GM15510 (cell line): ENCODE measurements around the gene LCN12.

Source experiments
- POLR2A ChIP-seq: IDR thresholded peaks from 3 replicates; pipeline ENCODE4 v1.6.1; 2011; ENCODE audit warnings: borderline replicate concordance; ENCODE audit not compliant: insufficient read length; ENCODE audit errors: extremely low read depth

Gene LCN12

GRCh38 chr9:136951541-136952320 lies at the start of gene LCN12:
TSS of gene LCN12 (plus strand) at chr9:136952273. CDS start at chr9:136952328, 55 bp downstream.
- no peak for TF ChIP-seq POLR2A

- no peak for TF ChIP-seq POLR2A
Observed at GRCh38 chr9:136903041-136903554, 49.0 kb upstream of the LCN12 start.

GRCh38 chr9:136906266-136906665 lies 45.8 kb upstream of the LCN12 start:
- TF ChIP-seq POLR2A: no peak

GRCh38 chr9:136907011-136907914 lies 44.8 kb upstream of the LCN12 start:
- TF ChIP-seq POLR2A: no peak

- TF ChIP-seq POLR2A: no peak
Observed at GRCh38 chr9:136910197-136910900, 41.7 kb upstream of the LCN12 start.

- no peak for TF ChIP-seq POLR2A
Observed at GRCh38 chr9:136910901-136911245, 41.2 kb upstream of the LCN12 start.

GRCh38 chr9:136913701-136914438 lies 38.2 kb upstream of the LCN12 start:
- TF ChIP-seq POLR2A: no peak

- TF ChIP-seq POLR2A: no peak
Observed at GRCh38 chr9:136915632-136916329, 36.3 kb upstream of the LCN12 start.

GRCh38 chr9:136916330-136917184 lies 35.5 kb upstream of the LCN12 start:
- TF ChIP-seq POLR2A: no peak

- no peak for TF ChIP-seq POLR2A
Observed at GRCh38 chr9:136917902-136918301, 34.2 kb upstream of the LCN12 start.

- no peak for TF ChIP-seq POLR2A
Observed at GRCh38 chr9:136920069-136920468, 32.0 kb upstream of the LCN12 start.

GRCh38 chr9:136920734-136921231 lies 31.3 kb upstream of the LCN12 start:
- TF ChIP-seq POLR2A: no peak
